HG03439 (cell line): ENCODE results near the gene GRM1.
A peak's percentile ranks its signal among the peaks of the same experiment; 100 is the strongest.

ENCODE experiments used
- ATAC-seq: cut with Tn5 transposase; IDR thresholded peaks from one replicate; pipeline ENCODE4 v1.9.1; 2021; ENCODE audit warnings: mild to moderate bottlenecking, moderate library complexity; ENCODE audit not compliant: unreplicated experiment

Gene GRM1

DNA sequence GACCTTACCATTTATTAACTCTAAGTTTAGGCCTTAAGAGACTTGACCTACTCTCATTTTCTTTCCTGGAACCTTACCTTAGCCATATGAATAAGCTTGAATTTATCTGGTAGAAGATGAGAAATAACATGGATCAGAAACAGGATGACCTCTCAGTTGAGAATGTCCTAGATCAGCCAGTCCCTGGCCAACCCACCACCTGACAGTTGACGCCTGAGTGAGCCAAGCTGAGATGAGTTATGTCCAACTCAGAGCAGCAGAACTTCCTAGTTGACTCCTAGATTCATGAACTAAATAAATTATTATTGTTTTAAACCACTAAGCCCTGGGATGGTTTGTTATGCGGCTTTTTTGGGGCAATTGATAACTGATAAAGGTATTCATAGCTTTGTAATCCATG is 281.8 kb downstream of the GRM1 start:
- no peak for ATAC-seq

DNA sequence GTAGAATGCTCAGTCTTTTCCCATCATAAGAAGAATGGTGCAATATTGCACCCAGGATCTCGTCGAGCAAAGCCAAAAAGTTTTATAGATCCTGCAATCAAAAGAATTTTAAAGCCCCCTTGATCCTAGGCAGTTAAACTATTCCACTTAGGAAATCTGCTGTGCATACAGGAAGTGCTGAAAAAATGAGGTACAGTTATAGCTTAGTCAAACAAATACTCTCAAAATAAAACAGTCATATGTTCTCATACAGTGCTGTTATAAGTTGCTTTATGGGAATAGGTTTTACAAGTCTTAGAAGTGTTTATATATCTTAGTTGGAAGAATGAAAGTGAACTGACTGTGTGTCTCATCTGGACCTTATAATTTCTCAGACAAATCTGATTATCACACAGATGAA is 282.2 kb downstream of the GRM1 start:
- ATAC-seq = no peak

DNA sequence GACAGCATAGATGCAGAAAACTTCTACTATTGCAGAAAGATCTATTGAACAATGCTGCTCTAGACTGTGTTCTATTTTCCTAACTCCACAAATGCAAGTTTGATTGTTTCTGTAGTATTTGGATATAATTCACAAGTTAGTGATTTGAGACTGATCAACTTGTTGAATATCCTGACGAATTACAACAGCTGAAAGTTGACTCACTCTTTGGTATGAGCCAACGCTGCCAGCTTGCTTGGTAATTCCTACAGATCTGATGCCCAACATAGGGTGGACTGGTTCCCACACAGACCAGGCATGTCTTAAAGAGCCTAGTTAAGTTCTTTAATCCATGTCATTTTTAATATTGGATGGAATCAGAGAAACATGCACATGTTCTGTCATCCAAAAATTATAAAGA is 283.7 kb downstream of the GRM1 start:
- no peak for ATAC-seq

DNA sequence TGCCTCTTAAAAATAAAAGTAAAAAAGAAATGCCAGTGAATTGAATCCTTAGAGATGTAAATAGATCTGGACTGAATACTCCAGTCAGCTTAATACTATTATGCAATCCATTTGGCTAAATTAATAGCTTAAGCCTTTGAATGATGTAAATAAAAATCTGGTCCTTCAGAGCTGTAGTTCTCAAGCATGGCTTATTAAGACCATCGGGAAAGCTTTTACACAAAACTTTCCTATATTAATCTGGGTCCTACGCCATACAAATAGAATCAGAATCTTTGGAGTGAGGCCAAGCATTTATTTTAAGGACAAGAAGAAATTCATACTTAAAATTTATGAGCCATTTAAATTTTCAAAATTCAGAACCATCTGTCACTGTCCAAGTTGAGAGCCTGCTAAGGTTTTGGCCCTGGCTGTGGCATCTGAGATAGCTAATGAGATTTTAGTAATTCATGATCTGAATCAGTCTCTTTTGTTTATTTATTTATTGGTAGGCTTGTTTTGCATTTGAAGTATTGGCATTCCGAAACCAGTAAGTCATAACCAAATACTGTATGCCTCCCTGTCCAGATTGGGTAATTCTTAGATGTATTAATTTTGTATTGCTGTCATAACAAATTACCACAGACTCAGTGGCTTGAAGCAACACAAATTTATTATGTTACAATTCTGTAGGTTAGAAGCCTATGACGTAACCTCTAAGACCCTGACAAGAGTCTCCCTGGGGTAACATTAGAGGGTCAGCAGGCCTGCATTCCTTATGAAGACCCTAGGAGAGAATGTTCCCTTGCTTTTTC is 286.7 kb downstream of the GRM1 start:
- no peak for ATAC-seq

DNA sequence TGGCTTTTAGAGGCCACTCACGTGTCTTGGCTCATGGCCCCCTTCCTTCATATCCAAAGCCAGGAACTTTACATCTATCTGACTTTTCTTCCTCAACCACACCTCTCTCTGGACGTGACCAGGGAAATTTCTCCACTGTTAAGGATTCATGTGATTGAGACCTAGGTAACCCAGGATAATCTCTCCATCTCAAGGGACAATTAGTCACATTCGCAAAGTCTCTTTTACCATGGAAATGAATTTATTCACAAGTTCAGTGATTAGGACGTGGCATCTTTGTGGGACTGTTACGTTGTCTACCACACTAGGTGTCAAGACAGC is 287.3 kb downstream of the GRM1 start:
- no peak for ATAC-seq

DNA sequence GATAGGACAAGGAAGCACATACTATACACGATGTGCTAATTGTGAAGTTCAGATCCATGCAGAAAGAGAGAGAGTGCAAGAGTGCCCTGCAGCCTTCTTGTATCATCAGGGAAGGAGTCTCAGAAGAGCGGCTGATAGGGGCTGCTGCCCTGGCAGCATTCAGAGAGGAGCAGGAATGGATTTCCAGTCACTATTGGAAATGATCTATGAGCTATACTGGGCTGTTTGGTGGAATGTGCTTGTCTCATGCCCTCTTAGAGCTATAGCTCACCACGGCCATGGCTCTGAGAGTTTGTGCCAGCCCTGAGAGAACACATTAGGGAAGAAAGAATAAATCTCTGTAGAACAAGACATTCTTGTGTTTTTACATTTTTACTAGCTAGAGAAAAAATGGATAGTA is 302.2 kb downstream of the GRM1 start:
- ATAC-seq = no peak

DNA sequence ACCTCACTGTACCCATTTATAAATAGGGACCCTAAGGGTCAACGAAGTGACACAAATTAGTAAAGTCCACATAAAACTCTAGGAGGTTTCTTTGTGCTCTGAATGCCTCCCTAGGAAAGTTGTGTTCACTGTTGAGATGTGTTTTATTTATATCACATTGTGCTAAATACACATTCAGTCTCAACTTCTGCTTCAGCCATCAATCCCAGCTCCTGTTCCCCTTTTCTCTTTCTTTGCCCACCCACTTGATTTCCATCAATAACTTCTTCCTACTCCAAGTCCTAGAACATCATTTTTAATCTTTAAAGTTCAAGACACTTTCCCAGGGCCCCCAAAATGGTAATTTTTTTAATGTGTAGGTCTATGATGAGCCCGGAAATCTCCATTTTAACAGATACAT is 306.5 kb downstream of the GRM1 start:
- no peak for ATAC-seq

DNA sequence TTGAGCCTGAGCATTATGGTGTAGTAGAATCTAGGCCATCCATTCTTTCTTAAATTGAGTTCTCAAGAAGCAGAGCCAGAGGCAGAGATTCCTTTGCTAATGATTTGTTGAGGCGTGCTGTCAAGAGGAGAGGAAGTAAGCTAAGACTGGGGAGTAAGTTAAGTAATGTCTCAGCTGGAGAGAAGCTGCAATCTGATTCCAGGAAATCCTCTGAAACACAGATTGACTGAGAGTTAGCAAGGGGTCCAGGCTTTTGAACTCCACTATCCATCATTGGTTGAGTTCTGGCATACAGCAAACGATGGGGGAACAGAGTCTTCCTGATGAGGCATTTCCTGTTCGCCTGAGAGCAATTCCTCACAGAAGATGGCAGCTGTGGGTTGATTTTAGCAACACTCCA is 307.3 kb downstream of the GRM1 start:
- no peak for ATAC-seq

DNA sequence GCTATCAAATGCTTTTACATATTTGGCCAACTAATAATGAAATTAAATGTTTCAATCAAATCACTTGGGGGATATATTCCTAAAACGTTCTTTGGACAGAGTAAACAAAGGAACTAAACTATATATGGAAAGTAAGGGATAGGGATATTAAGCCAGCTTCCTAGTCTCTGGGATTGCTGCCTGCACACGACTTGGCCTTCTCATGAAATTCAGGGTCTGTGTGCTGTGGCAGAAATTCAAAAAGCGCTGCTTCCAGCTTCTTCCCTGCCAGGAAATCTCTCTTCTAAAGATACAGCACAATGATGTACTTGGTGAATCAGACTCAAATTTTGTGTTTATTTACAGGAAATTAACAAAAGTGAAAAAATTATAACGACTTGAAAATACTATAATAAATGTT is 308.5 kb downstream of the GRM1 start:
- no peak for ATAC-seq

DNA sequence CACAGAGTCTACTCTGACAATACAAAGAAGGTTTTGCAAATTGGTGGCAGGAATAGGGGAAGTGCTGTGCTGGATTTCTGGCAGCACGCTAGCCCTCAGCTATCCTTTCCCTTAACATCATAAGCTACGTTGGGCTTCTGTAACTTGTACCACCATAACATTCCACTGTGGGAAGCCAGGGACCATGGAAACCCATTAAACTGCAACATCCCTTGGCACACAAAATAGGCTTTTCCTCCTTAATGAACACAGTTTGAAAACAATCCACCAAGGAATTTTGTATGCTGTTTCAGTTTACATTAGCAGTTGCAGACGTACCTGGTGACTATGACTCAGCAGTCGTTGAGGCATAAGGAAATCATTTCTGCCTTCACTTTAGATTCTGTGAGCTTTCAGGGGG is 310.9 kb downstream of the GRM1 start:
- no peak for ATAC-seq

DNA sequence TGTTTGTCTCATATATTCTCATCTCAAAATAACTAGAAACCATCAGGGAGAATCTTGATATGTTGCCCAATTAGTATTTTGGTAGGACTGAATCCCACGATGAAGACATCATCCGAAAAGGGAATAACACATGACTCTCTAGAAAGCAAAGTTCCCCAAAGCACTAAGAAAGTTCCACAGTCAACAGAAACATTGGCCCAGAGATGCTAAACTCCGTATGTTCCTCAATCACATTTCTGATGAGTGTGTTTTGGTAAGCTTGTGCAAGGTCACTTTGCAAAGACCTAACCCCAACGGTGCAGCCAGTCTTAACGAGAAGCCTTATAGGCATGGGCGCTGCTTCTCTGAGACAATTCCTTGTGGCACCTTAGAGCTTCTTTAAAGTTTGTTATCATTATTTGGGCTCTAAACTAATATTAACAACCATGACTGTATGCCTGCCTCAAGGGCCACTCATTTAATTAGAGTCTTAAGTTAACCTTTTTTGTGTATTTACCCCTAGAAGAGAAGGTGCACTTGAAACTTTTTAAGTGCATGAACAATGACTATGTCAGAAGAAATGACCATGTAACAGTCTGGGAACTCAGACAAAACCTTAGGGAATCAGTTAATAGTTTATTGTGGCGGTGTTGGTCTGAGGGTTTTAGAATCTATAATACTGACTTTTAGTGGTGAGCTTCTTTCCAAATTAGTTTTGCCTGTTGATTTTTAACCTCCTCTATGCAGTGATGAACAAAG is 312.8 kb downstream of the GRM1 start:
- no peak for ATAC-seq

DNA sequence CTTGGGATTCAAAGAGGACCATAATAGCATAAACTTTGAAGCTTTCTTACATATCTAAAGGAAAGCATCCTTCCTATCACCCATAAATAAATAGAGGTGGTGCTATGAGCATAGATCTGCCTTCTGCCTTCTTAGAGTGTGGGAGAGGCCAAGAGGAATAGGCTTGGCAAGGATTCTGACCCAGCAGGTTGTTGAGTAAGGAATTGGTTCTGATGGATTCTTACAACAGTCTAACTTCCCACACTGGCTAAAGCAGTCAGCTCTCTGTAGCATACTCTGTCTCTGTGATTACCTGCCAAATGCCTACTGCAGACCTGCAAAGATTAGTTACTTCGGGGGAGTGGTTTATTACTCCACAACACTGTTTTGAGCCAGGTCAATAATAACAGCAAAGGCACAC is 316.7 kb downstream of the GRM1 start:
- no peak for ATAC-seq

DNA sequence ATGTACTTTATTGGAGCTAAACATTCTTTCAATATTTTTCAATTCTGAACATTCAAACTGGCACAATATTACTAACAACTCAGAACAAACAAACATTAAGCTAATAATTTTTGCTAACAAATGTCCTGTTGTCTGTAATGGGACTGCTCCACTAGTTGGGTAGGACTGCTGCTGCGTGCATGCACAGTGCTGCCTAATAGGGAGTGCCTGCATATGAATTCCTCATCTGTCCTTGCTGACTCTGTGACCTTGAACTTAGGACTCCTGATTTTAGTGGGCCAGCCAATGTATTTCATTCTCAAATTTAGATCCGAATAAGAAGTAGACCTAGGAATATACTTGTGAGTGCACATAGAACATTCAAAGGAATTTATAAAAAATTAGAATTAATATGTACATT is 318.2 kb downstream of the GRM1 start:
- no peak for ATAC-seq

DNA sequence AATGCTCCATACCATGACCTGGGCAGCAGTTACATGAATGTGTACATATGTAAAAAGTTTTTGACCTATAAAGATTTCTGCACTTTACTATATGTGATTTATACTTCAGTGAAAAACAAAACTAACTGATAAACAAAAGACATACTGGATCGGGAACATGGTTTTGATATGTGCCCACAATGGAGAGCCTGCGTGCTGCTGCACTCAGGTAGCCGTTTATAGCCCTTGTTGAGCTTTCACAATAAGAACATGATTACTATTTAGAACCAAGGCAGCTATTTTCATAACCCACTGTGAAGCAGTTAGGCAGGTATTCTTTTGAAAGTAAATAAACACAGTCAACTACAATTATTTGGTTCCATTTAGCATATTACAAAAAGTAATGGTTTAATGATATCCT is 318.8 kb downstream of the GRM1 start:
- no peak for ATAC-seq

DNA sequence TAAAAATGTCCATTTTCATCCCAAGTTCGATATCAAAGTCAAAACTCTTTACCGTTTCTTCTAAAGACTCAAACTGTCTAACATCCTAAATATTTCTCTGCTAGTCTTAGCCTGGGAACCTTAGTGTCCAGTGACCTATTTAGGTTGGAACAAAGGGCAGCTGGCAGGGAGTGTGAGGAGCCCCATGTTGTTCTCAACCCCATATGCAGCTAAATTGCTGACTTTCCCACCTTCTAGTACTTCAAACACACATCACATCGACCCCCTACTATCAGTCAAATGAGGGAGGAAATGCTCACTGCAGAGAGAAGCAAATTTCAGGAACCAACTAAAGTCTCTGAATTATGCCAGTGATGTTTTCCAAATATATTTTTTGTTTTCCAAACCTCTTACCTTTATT is 322.2 kb downstream of the GRM1 start:
- ATAC-seq = no peak

DNA sequence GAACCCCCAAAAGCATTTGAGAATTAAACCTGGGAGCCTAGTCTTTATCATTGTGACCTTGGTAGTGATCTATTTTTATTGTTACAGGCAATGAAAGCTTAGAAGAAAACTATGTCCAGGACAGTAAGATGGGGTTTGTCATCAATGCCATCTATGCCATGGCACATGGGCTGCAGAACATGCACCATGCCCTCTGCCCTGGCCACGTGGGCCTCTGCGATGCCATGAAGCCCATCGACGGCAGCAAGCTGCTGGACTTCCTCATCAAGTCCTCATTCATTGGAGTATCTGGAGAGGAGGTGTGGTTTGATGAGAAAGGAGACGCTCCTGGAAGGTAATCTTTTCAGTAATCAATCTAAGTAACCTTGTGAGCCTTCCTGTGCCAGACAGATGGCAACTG is 323.3 kb downstream of the GRM1 start:
- ATAC-seq = no peak

DNA sequence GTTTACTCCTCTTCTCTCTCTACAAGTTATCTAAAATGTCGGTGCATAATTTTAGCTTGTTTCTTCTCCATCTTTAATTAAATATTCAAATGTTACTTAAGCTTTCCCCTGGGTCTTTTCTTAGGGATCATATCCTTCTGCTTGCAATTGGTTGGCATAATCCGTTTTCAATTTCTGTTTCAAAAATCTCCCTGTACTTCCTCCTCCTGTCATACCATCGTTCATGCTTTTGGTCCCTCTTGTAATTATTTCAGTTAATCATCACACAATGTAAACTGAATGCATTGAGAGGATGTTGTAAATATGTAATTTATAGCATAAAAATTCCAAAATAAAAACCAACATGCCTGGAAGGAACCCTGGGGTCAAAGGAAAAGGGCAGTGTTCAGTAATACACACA is 325.6 kb downstream of the GRM1 start:
- no peak for ATAC-seq

DNA sequence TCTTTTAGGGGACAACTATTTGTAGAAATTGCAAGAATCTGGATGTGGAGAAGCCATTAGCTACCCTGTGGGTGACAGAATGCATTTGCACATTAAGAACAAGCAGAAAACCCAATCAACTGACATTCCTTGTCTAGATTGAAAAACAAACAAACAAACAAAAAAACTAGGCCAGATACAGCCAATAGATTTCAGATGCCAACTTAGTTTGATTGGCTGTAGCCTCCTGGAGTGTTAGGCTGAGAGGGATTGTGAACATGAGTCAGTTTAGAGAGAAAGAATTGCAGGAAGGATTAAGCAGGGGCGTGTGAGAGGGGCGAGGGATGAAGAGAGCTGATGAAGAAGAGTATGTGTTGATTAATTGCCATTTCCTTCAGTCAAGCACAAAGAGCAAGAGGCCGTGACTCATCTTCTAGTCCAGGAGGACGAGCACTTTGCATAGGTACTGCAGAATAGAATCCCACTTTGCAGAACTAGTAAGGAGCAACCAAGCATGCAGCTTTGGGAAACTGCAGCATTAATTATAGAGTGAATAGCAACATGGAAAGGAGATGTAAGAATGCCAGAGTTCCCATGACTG is 326.7 kb downstream of the GRM1 start:
- no peak for ATAC-seq

DNA sequence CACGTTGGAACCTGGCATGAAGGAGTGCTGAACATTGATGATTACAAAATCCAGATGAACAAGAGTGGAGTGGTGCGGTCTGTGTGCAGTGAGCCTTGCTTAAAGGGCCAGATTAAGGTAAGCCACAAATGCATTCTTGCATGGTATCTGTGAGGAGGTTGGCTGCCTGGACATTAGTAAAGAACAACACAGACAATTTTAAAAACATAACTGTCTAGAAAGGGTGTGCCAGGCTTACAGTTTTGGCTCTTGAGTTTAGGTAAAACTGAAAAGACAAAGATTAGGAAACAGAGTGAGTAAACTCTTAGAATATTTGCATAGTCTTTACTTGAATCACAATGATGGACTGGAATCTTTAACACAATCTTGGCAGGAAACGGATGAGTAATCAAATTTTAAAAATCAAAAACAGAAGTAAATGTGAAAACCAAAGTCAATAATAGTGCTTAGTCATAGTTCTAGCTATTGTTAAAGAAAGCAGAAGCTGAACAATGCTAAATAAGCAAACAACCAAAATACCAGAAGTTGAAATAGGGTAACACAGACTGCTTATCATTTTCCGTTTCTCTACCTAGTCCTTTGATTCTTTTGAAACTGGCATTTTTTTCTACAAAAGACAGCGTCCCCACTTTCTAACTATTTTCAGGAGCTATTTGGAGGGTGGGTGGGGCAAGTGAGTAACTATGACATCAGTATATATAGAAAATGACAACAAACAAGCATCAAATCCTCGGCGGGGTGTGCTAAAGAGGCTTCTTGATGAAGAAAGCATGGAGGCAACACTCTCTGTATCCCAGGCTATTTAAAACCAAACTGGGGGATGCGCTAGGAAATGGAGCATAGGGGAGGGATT is 328.9 kb downstream of the GRM1 start:
- peak; percentile 77 for ATAC-seq

DNA sequence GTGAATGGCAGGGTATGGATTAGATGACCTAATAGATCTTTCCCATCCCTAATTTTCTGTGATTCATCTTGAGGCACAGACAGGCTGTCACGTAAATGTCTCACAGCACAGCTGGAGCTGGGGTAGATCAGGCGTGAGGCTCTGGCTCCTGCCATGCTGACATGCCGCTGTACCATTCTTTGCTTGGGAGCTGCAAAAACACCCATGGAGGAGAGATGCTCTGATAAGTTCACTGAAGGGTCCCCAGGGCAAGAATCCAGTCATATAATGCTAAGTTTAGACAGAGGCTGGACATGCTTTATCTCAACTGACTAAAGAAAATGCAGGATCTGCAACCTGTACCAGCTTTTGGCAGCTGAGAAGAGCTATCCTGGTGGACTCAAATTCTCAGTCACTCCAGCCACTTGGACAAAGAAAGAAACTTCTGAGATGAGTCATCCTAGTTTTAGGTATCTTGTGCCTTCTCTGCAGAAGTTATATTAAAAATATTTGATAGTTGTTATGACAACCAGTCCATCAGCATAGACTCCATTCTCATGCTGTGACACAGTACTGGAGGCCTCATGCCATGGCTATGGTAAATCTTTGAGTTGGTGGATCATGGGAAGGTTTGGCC is 329.7 kb downstream of the GRM1 start:
- no peak for ATAC-seq

DNA sequence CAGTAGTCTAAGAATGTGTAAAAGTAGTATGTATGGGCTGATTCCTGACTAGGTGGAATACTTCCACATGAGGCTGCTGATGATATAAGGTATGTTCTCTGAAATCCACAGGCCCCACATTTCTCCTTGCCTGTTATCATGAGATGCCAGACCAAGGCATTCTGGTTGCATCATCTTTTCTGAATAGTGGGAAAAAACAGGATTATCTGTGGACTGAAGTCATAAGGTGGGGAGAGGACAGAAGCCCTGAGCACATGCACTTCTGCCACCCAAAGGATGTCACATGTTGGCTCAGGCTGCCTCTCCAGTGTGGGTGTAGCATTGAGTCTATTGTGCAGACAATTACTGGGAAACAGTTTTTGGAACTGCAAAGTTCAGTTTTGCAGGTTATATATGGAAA is 330.3 kb downstream of the GRM1 start:
- no peak for ATAC-seq
